ENCODE measurements around the gene PDZD4.

The PDZD4 gene

GRCh38 chrX:153862369-153863250 lies 32.3 kb upstream of the PDZD4 start:
- H3K27ac Mint-ChIP-seq = no peak overlapping the region
- H3K9me3 Mint-ChIP-seq = no peaks in the 10 kb centered on the region
- H3K4me1 Mint-ChIP-seq (ENCODE audit: low read depth) = peaks cover 1% of the 10 kb centered on the region
- H3K27me3 Mint-ChIP-seq (ENCODE audit: low read depth) = no peaks in the 10 kb centered on the region
- no peak overlapping the region for H3K4me3 Mint-ChIP-seq
- no peaks in the 10 kb centered on the region for H3K36me3 Mint-ChIP-seq (ENCODE audit: low read depth)

GRCh38 chrX:153861733-153862310 lies 31.5 kb upstream of the PDZD4 start:
- Mint-ChIP-seq H3K27ac (no peak overlapping the region), H3K4me1 (ENCODE audit: low read depth) (peaks cover 4% of the 10 kb centered on the region), H3K9me3 (no peaks in the 10 kb centered on the region), H3K27me3 (ENCODE audit: low read depth) (no peaks in the 10 kb centered on the region), H3K4me3 (no peak overlapping the region), H3K36me3 (ENCODE audit: low read depth) (no peaks in the 10 kb centered on the region)

- Mint-ChIP-seq H3K27ac (no peak overlapping the region), H3K4me1 (ENCODE audit: low read depth) (peaks cover 4% of the 10 kb centered on the region), H3K36me3 (ENCODE audit: low read depth) (no peaks in the 10 kb centered on the region), H3K27me3 (ENCODE audit: low read depth) (no peaks in the 10 kb centered on the region), H3K9me3 (no peaks in the 10 kb centered on the region), H3K4me3 (no peak overlapping the region)
Measured at GRCh38 chrX:153861151-153861550, 30.8 kb upstream of the PDZD4 start.

GRCh38 chrX:153857348-153857903 lies 27.1 kb upstream of the PDZD4 start:
- no peak overlapping the region for H3K4me3 Mint-ChIP-seq
- peaks cover 12% of the 10 kb centered on the region for H3K27me3 Mint-ChIP-seq (ENCODE audit: low read depth)
- H3K36me3 Mint-ChIP-seq (ENCODE audit: low read depth) = no peaks in the 10 kb centered on the region
- no peak overlapping the region for H3K27ac Mint-ChIP-seq
- H3K4me1 Mint-ChIP-seq (ENCODE audit: low read depth) = peaks cover 4% of the 10 kb centered on the region
- no peaks in the 10 kb centered on the region for H3K9me3 Mint-ChIP-seq

GRCh38 chrX:153854702-153855101 lies 24.4 kb upstream of the PDZD4 start:
- Mint-ChIP-seq H3K4me3 (no peak overlapping the region), H3K27me3 (ENCODE audit: low read depth) (peaks cover 25% of the 10 kb centered on the region), H3K9me3 (no peaks in the 10 kb centered on the region), H3K4me1 (ENCODE audit: low read depth) (peaks cover 4% of the 10 kb centered on the region), H3K27ac (no peak overlapping the region), H3K36me3 (ENCODE audit: low read depth) (no peaks in the 10 kb centered on the region)

GRCh38 chrX:153853902-153854267 lies 23.5 kb upstream of the PDZD4 start:
- no peak overlapping the region for H3K4me3 Mint-ChIP-seq
- H3K9me3 Mint-ChIP-seq = no peaks in the 10 kb centered on the region
- peaks cover 4% of the 10 kb centered on the region for H3K4me1 Mint-ChIP-seq (ENCODE audit: low read depth)
- H3K27ac Mint-ChIP-seq = no peak overlapping the region
- no peaks in the 10 kb centered on the region for H3K36me3 Mint-ChIP-seq (ENCODE audit: low read depth)
- peaks cover 25% of the 10 kb centered on the region for H3K27me3 Mint-ChIP-seq (ENCODE audit: low read depth)

- no peaks in the 10 kb centered on the region for H3K36me3 Mint-ChIP-seq (ENCODE audit: low read depth)
- peaks cover 4% of the 10 kb centered on the region for H3K4me1 Mint-ChIP-seq (ENCODE audit: low read depth)
- H3K27ac Mint-ChIP-seq = no peak overlapping the region
- no peak overlapping the region for H3K4me3 Mint-ChIP-seq
- H3K9me3 Mint-ChIP-seq = no peaks in the 10 kb centered on the region
- peaks cover 25% of the 10 kb centered on the region for H3K27me3 Mint-ChIP-seq (ENCODE audit: low read depth)
Measured at GRCh38 chrX:153853180-153853901, 23.0 kb upstream of the PDZD4 start.

GRCh38 chrX:153851981-153852380 lies 21.6 kb upstream of the PDZD4 start:
- Mint-ChIP-seq H3K36me3 (ENCODE audit: low read depth) (no peaks in the 10 kb centered on the region), H3K27me3 (ENCODE audit: low read depth) (peaks cover 25% of the 10 kb centered on the region), H3K9me3 (no peaks in the 10 kb centered on the region), H3K4me1 (ENCODE audit: low read depth) (no peaks in the 10 kb centered on the region), H3K27ac (no peak overlapping the region), H3K4me3 (no peak overlapping the region)

GRCh38 chrX:153848325-153848724 lies 18.0 kb upstream of the PDZD4 start:
- Mint-ChIP-seq H3K27me3 (ENCODE audit: low read depth) (peaks cover 41% of the 10 kb centered on the region), H3K36me3 (ENCODE audit: low read depth) (no peaks in the 10 kb centered on the region), H3K27ac (no peak overlapping the region)

GRCh38 chrX:153845842-153846241 lies 15.5 kb upstream of the PDZD4 start:
- Mint-ChIP-seq H3K27ac (no peak overlapping the region), H3K4me3 (no peak overlapping the region), H3K27me3 (ENCODE audit: low read depth) (peaks cover 40% of the 10 kb centered on the region), H3K4me1 (ENCODE audit: low read depth) (no peaks in the 10 kb centered on the region), H3K36me3 (ENCODE audit: low read depth) (no peaks in the 10 kb centered on the region), H3K9me3 (no peaks in the 10 kb centered on the region)

More at GRCh38 chrX:153848325-153848724, 18.0 kb upstream of the PDZD4 start:
- H3K9me3 Mint-ChIP-seq = no peaks in the 10 kb centered on the region
- no peak overlapping the region for H3K4me3 Mint-ChIP-seq
- no peaks in the 10 kb centered on the region for H3K4me1 Mint-ChIP-seq (ENCODE audit: low read depth)

- Mint-ChIP-seq H3K27ac (no peak overlapping the region), H3K27me3 (ENCODE audit: low read depth) (peaks cover 40% of the 10 kb centered on the region), H3K4me3 (no peak overlapping the region), H3K36me3 (ENCODE audit: low read depth) (no peaks in the 10 kb centered on the region), H3K9me3 (no peaks in the 10 kb centered on the region), H3K4me1 (ENCODE audit: low read depth) (no peaks in the 10 kb centered on the region)
Measured at GRCh38 chrX:153845195-153845594, 14.9 kb upstream of the PDZD4 start.

GRCh38 chrX:153844509-153845082 lies 14.3 kb upstream of the PDZD4 start:
- no peaks in the 10 kb centered on the region for H3K4me1 Mint-ChIP-seq (ENCODE audit: low read depth)
- H3K9me3 Mint-ChIP-seq = no peaks in the 10 kb centered on the region
- H3K27me3 Mint-ChIP-seq (ENCODE audit: low read depth) = peaks cover 40% of the 10 kb centered on the region
- no peak overlapping the region for H3K4me3 Mint-ChIP-seq
- H3K36me3 Mint-ChIP-seq (ENCODE audit: low read depth) = no peaks in the 10 kb centered on the region
- no peak overlapping the region for H3K27ac Mint-ChIP-seq

- Mint-ChIP-seq H3K9me3 (no peaks in the 10 kb centered on the region), H3K27me3 (ENCODE audit: low read depth) (peaks cover 38% of the 10 kb centered on the region), H3K27ac (no peak overlapping the region), H3K4me3 (no peak overlapping the region), H3K4me1 (ENCODE audit: low read depth) (no peaks in the 10 kb centered on the region), H3K36me3 (ENCODE audit: low read depth) (no peaks in the 10 kb centered on the region)
Measured at GRCh38 chrX:153836921-153837320, 6.6 kb upstream of the PDZD4 start.

- Mint-ChIP-seq H3K27me3 (ENCODE audit: low read depth) (peaks cover 40% of the 10 kb centered on the region), H3K9me3 (no peaks in the 10 kb centered on the region), H3K4me1 (ENCODE audit: low read depth) (no peaks in the 10 kb centered on the region), H3K36me3 (ENCODE audit: low read depth) (no peaks in the 10 kb centered on the region), H3K4me3 (no peak overlapping the region), H3K27ac (no peak overlapping the region)
Measured at GRCh38 chrX:153832728-153833127, 2.4 kb upstream of the PDZD4 start.
